Non-pigmented ciliary epithelial cell (primary cell): ENCODE results near the gene NCF1.
"Not testable (repeated sequence)": the region's sequence is repeated elsewhere in the genome, so short reads cannot be mapped to it uniquely, and the experiment has no call there.

Experiments
- DNase-seq: peaks from one replicate; pipeline ENCODE4 v3.0.0-alpha.2; 2010; ENCODE audit warnings: low read depth

The NCF1 gene

DNA sequence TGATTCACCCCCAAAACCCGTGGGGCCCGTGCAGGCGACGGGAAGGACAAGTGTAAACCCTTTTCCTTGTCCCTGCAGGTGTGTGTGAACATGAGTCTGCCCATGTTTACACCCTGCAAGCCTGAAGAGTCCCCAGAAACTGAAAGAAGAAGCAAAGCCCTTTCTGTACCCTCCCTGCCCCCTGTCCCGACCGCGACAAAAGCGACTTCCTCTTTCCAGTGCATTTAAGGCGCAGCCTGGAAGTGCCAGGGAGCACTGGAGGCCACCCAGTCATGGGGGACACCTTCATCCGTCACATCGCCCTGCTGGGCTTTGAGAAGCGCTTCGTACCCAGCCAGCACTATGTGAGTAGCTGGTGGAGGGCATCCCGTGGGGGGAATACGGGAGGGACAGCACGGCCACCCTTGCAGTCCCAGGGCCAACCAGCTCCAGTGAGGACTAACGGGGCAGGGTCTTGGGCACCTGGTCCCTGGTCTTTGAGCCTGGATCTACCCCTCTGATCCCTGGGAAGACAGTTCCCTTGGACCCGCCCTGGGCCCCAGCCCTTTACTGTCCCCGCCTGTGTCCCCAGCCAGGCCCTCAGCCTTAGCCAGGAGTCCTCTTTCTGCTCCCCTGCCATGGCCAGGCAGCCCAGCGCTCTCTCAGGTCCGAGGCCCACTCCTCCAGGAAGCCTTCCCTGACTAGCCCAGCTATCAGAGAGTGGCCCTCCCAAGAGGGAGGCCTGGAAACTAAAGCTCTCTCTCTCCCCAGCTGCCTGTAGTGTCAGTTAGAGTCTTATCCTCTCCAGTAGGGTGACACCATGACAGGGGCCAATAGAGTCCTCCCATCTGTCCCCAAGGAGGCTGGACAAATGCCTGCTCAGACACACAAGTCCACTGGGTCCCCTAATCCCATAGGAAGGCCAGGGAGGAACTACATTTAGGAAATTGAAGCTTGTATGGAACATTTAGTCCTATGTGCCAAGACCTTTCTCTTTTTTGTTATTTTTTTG is at the start of gene NCF1:
Gene NCF1 (plus strand): TSS at position 252 of the 991 bp plus-strand sequence. CDS start 21 bp downstream, at position 273.
- DNase-seq, result not testable (repeated sequence)

GRCh38 chr7:74725840-74726239 is 48.0 kb upstream of the NCF1 start:
- DNase-seq, result no peak

GRCh38 chr7:74726309-74727101 is 47.3 kb upstream of the NCF1 start:
- no peak for DNase-seq

- DNase-seq, result not testable (repeated sequence)
These were observed 45.1 kb upstream of the NCF1 start for GRCh38 chr7:74728686-74729085.

- not testable (repeated sequence) for DNase-seq
These were observed 43.6 kb upstream of the NCF1 start for GRCh38 chr7:74730186-74730585.

- DNase-seq, result not testable (repeated sequence)
These were observed 33.7 kb upstream of the NCF1 start for GRCh38 chr7:74739974-74740703.

DNA sequence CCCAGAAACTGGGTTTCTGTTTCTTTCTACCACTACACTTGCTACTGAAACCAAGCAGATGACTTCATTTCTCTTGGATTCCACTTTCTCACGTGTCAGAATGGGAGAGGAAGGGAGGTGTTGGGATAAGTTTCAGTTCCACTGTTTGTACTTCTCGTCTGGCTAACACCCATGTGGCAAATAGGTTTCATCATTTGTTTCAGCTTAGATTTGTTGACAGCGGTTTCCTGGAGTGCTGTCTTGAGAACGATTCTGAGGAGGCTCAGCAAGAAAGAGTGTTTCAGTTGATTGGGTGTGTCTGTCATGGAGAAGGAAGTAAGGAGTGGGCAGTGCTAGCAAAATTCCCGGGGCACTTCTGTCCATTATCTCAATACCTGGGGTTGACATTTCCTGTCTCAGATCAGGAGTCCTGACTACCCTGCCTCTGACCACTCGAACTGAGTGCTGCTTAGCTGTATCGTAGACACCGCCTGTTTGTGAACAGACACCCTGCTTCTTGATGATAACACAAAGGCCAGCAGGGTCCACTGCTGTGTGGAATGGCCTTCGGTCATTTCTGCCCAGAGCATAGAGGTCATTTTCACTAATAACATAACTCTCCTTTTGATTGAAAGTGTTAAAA is 29.8 kb upstream of the NCF1 start:
- DNase-seq, result not testable (repeated sequence)

DNA sequence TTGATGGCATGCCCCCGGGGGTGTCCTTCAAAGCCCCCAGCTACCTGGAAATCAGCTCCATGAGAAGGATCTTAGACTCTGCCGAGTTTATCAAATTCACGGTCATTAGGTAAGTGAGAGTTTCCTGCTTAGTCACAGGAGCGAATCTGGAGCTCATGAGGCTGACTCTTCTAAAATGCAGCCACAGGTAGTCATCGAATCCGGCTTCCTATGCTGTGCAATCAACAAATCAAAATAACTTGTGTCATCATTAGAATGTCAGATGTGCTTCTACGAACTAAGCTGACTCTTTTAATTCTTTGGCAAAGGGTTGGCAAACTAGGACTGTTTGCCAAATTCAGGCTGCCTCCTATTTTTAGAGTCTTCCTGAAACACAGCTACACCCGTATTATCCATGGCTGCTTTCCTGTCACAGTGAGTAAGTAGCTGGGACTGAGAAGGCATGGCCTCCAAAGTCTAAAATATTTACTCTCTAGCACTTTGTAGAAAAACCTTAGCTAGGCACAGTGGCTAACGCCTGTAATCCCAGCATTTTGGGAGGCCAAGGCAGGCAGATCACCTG is 19.8 kb upstream of the NCF1 start:
- not testable (repeated sequence) for DNase-seq

DNA sequence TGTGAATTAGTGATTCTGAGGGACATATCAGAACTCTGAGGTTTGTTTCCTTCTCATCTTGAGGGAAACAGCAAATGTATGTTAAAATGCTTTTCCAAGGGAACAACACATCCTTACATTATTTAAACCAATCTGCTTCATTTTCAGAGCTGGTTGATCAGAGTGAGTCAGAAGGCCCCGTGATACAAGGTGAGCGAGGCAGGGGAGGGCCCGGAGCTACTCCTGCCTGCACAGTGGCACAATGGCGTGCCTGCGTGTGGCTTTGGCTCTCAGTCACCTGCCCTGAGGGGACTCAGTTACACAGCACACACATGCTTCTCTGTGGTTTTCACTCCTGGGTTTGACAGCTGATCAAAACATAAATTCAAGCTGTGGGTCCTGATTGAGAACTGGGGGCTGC is 17.1 kb upstream of the NCF1 start:
- DNase-seq, result not testable (repeated sequence)

- not testable (repeated sequence) for DNase-seq
These were observed 15.5 kb upstream of the NCF1 start for GRCh38 chr7:74758268-74758667.

DNA sequence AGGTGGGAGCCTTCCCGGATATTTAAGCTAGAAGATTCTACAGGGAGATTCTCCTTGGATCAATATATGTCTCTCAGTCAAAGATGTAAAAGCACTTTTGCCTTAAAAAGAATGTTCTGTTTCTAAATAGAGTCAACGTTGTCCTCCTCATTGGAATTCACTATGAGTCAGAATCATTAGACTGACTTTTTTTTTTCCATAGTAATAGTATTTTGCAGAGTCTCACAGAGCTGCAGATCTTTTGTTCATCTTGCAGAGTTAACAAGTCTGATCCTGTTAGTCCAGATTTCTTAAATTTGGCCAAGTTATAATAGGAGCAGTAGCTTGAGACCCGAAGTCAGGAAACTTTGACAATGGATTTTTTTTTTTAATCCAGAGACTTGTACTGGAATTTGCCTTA is 14.8 kb upstream of the NCF1 start:
- DNase-seq, result not testable (repeated sequence)

DNA sequence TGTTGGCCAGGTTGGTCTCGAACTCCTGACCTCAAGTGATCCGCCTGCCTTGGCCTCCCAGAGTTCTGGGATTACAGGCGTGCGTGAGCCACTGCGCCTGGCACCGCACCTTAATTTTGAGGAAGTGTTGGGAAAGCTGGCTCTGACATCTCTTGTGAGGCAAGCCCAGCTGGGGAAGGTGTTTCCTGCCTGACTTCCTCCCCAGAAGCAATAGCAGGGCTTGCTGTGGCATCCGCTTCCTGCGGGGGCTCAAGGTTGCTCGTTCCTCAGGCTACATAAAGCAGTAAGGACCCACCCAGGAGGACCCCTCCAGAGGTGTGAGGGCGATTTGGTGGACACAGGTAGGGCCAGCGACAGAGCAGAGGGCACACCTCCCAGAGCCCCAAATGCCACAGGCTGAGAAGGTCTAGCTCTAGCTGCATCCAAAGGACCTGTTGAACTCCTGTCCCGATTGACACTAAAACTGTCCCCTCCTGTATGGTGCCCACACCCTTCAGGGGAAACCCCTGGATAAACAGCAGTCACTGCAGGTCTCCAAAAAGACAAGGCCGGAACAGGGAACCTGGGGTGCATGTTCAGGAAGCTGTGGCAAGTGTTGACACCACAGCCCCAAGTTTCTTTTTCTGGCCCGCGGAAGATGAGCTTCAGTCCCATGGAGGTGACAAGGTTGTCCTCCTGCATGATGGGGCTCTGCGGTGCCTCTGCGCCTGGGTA is 8.4 kb upstream of the NCF1 start:
- not testable (repeated sequence) for DNase-seq

- not testable (repeated sequence) for DNase-seq
These were observed 7.3 kb upstream of the NCF1 start for GRCh38 chr7:74766509-74766908.

DNA sequence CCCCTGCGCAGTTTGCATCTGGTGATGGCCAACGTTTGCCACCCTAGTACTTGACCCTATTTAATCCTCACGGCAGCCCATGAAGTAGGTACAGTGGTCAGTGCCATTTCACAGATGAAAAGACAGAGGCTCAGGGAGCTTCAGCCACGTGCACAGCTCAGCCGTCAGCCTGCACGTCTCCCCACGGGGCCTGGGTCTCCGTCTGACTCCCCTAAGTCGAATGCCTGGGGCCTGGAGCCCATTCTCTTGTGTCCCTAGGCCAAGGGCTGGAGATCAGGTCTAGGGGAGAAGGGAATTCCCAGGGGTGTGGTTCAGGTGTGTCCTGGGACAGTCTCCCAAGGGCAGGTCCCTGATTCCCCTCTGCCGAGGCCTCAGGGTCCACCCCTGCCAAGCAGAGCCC is 6.8 kb upstream of the NCF1 start:
- not testable (repeated sequence) for DNase-seq

DNA sequence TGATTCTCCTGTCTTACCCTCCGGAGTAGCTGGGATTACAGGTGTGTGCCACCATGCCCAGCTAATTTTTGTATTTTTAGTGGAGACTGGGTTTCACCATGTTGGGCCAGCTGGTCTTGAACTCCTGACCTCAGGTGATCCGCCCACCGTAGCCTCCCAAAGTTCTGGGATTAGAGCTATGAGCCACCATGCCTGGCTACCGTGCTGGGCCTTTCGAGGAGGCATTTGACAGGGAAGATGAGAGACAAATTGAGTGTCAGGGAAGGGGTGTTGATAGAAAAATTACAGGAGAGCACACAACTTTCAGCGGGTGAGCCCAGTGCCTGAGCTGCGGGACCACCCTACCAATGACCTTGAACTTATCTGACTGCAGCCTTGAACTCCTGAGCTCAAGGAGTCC is 3.7 kb upstream of the NCF1 start:
- not testable (repeated sequence) for DNase-seq

DNA sequence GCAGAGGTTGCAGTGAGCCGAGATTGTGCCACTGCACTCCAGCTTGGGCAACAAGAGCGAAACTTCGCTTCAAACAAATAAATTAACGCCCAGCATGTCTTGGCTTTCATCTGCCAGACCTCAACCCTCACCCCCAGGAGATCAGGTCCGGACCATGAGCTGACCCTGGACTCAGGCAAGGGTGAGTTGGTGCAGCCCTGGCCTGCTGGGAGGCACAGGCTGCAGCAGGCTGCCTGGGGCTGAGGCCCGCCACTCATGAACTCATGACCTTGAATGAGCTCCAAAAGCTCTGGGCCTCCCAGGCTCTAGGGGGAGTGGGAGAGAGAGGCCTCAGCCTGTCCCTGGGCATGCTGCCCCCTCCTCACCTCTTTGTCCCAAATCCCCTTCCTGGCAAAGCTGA is 1.7 kb upstream of the NCF1 start:
- not testable (repeated sequence) for DNase-seq

DNA sequence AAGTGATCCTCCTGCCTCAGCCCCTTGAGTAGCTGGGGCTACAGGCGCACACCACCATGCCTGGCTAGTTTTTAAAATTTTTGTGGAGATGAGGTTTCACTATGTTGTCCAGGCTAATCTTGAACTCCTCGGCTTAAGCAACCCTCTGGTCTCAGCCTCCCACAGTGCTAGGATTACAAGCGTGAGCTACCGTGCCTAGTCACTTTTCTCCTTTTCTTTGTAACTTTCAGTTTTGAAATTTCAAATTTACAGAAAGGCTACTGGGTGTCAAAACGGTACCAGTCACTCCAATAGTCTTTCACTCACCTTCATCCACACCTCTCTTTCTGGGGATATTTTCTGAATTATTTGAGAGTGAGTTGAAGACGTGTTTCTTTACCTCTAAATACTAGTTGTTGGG is 1.3 kb downstream of the NCF1 start:
- DNase-seq, result not testable (repeated sequence)

GRCh38 chr7:74779053-74779452 is 5.2 kb downstream of the NCF1 start:
- not testable (repeated sequence) for DNase-seq

GRCh38 chr7:74781746-74782145 is 7.9 kb downstream of the NCF1 start:
- not testable (repeated sequence) for DNase-seq

DNA sequence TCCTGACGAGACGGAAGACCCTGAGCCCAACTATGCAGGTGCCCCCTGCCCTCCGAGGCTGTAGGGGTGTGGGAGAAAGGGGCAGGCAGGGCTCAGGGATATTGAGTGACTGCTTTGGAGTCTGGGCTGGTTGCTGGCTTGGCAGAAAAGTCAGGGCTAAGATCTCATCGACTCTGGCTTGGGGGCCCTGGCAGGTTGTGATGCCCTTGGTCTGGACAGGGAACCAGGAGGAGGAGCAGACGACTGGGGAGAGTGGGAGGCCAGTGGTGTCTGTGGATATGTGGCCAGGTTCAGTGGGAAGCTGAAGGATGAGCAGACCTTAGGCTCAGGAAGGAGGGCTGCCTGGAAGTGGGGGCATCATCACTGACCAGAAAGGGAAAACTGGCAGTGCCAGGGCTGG is 9.8 kb downstream of the NCF1 start:
- DNase-seq, result not testable (repeated sequence)
